Naive thymus-derived CD8-positive, alpha-beta T cell (primary cell): ENCODE data around the gene NECTIN2. TPM values are rescaled to one million over a fixed set of nuclear protein-coding genes. Genes with fewer than 3 reads are reported as not detected.

Experiments used
- ATAC-seq, 2 donors: fragments of 150-1000 bp; cut with Tn5 transposase in 1 of 2; sonication (Bioruptor Pico), chemical (Tn5 transposase) in 1 of 2; 1 replicate in 1 of 2; 2 replicates in 1 of 2; pipeline ENCODE4 v1.10.0; 2021; ENCODE audit warnings: mild to moderate bottlenecking in 2 of 2, moderate library complexity in 2 of 2
- POLR2A ChIA-PET: fragments of 350-600 bp; sonication (Branson Sonifier 250); formaldehyde crosslinking; loops from one replicate; lab custom pipeline; 2021; ENCODE audit warnings: antibody characterized with exemption; lab: Charles Lee
- DNase-seq, 10 donors: peaks; one replicate each; pipeline versions ENCODE4 v3.0.0 to v3.0.0-alpha.2; 2020 to 2022
- H3K27ac Mint-ChIP-seq, 10 donors: one replicate each; pipeline ENCODE4 v1.8.0; 2020 to 2022; ENCODE audit warnings: mild to moderate bottlenecking in 10 of 10, mixed read lengths in 10 of 10, moderate library complexity in 4 of 10, inconsistent platforms in 1 of 10
- H3K27me3 Mint-ChIP-seq, 5 donors: one replicate each; pipeline ENCODE4 v1.8.0; 2021 to 2022; ENCODE audit warnings: mixed read lengths in 5 of 5
- H3K36me3 Mint-ChIP-seq, 3 donors: one replicate each; pipeline ENCODE4 v1.8.0; 2020 to 2022; ENCODE audit warnings: mixed read lengths in 3 of 3, mild to moderate bottlenecking in 2 of 3, inconsistent platforms in 1 of 3
- H3K4me1 Mint-ChIP-seq, 4 donors: one replicate each; pipeline ENCODE4 v1.8.0; 2021 to 2022; ENCODE audit warnings: mixed read lengths in 4 of 4
- H3K4me3 Mint-ChIP-seq, 10 donors: one replicate each; pipeline ENCODE4 v1.8.0; 2020 to 2022; ENCODE audit warnings: mild to moderate bottlenecking in 10 of 10, mixed read lengths in 10 of 10, moderate library complexity in 6 of 10, inconsistent platforms in 1 of 10
- H3K9me3 Mint-ChIP-seq, 9 donors: one replicate each; pipeline ENCODE4 v1.8.0; 2020 to 2022; ENCODE audit warnings: mixed read lengths in 9 of 9, mild to moderate bottlenecking in 3 of 9, inconsistent platforms in 1 of 9, moderate library complexity in 1 of 9
- polyA plus RNA-seq, 3 donors: library from polyadenylated mRNA; unstranded; fragments of 300-500 nt; fragmentation: Illumina TruSeq; gene quantifications; one replicate each; pipeline ENCODE4 v1.2.3, GENCODE V29; 2021
- total RNA-seq, 8 experiments: library from RNA in 2 of 8; stranded (reverse) in 2 of 8; gene quantifications; one replicate each; pipeline ENCODE4 v1.2.3 and lab custom pipeline; 2021 to 2026

Gene NECTIN2
- total and polyA plus RNA-seq, 5 experiments from 2014 or later, result 0.42 to 0.93 (median 0.47) TPM; not detected in 2

DNA sequence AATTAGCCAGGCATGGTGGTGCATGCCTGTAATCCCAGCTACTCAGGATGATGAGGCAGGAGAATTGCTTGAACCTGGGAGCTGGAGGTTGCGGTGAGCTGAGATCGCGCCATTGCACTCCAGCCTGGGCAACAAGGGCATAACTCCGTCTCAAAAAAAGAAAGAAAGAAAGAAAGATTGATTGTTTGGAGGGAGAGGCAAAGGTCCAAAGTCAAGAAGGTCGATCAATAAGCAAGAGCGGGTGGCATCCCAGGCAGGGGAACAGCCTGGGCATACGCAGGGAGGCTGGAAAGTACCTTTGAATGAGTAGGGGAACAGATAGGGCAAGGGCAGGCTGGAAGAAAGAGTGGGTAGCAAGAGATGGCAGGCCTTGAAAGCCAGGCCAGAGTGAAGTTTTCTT is 84.0 kb downstream of the NECTIN2 start:
- ATAC-seq (no peak), DNase-seq (no peak)
- H3K27me3 Mint-ChIP-seq, result peaks cover 11 to 40% (median 19%) of the 10 kb centered on the region in 5 donors
- POLR2A ChIA-PET, result interaction anchor here (0.6 kb wide), 1 partner anchor 142 kb away, joined by 4 read pairs; no protein-coding TSS in a partner anchor
- H3K27ac Mint-ChIP-seq, result peak overlapping the region in 1 of 10 donors; percentile 67
- no peaks in the 10 kb centered on the region for H3K36me3 Mint-ChIP-seq
- H3K9me3 Mint-ChIP-seq, result no peaks in the 10 kb centered on the region
- no peak overlapping the region for H3K4me3 Mint-ChIP-seq
- H3K4me1 Mint-ChIP-seq, result peaks cover 8 to 22% (median 11%) of the 10 kb centered on the region in 4 donors

- no peaks in the 10 kb centered on the region for H3K9me3 Mint-ChIP-seq
- DNase-seq (no peak), ATAC-seq (no peak)
- H3K4me3 Mint-ChIP-seq, result no peak overlapping the region
- H3K27ac Mint-ChIP-seq, result no peak overlapping the region
- POLR2A ChIA-PET, result no interaction called here
- peaks cover 2 to 26% (median 6%) of the 10 kb centered on the region in 5 donors for H3K27me3 Mint-ChIP-seq
- peaks cover 4 to 9% (median 5%) of the 10 kb centered on the region in 4 donors for H3K4me1 Mint-ChIP-seq
- no peaks in the 10 kb centered on the region for H3K36me3 Mint-ChIP-seq
Measured at GRCh38 chr19:44931541-44931940, 85.4 kb downstream of the NECTIN2 start.

Other genes starting within 250 kb of the NECTIN2 start
- not detected for gene IGSF23, start 232.7 kb upstream of the NECTIN2 start, total RNA-seq
- gene IGSF23, start 232.7 kb upstream of the NECTIN2 start, polyA plus RNA-seq, result not detected
- gene PVR, start 202.4 kb upstream of the NECTIN2 start, total RNA-seq, result 1 to 10 TPM; 3.7 to 3.8 TPM
- 1 to 10 TPM in 1 of 3 donors, under 1 TPM in 2; 0.11 to 1.4 (median 0.37) TPM for gene PVR, start 202.4 kb upstream of the NECTIN2 start, polyA plus RNA-seq
- 1 to 10 TPM; 1.9 to 3.6 TPM for gene CEACAM19, start 174.8 kb upstream of the NECTIN2 start, total RNA-seq
- under 1 TPM in 1 of 3 donors, not detected in 2; 0.14 TPM for gene CEACAM19, start 174.8 kb upstream of the NECTIN2 start, polyA plus RNA-seq
- gene CEACAM16, start 147.1 kb upstream of the NECTIN2 start, total RNA-seq, result not detected
- not detected for gene CEACAM16, start 147.1 kb upstream of the NECTIN2 start, polyA plus RNA-seq
- 1 to 10 TPM; 5.9 to 7.7 TPM for gene BCL3, start 97.6 kb upstream of the NECTIN2 start, total RNA-seq
- 1 to 10 TPM; 3.2 to 6.2 (median 3.5) TPM for gene BCL3, start 97.6 kb upstream of the NECTIN2 start, polyA plus RNA-seq
- gene CBLC, start 68.4 kb upstream of the NECTIN2 start, total RNA-seq, result not detected
- under 1 TPM in 1 of 3 donors, not detected in 2; 0.14 TPM for gene CBLC, start 68.4 kb upstream of the NECTIN2 start, polyA plus RNA-seq
- not detected for gene BCAM, start 37.2 kb upstream of the NECTIN2 start, total RNA-seq
- not detected for gene BCAM, start 37.2 kb upstream of the NECTIN2 start, polyA plus RNA-seq
- gene TOMM40, start 45.0 kb downstream of the NECTIN2 start, total RNA-seq, result 10 to 100 TPM; 39.3 to 41.4 TPM
- 10 to 100 TPM; 32.0 to 42.3 (median 33.7) TPM for gene TOMM40, start 45.0 kb downstream of the NECTIN2 start, polyA plus RNA-seq
- 1 to 10 TPM; 2.9 to 3.6 TPM for gene APOE, start 59.5 kb downstream of the NECTIN2 start, total RNA-seq
- not detected for gene APOE, start 59.5 kb downstream of the NECTIN2 start, polyA plus RNA-seq
- gene APOC1, start 68.3 kb downstream of the NECTIN2 start, total RNA-seq, result 1 to 10 TPM in 1 of 2 experiments, not detected in 1; 1.4 TPM
- not detected for gene APOC1, start 68.3 kb downstream of the NECTIN2 start, polyA plus RNA-seq
- not detected for gene APOC4, start 95.9 kb downstream of the NECTIN2 start, total RNA-seq
- gene APOC4, start 95.9 kb downstream of the NECTIN2 start, polyA plus RNA-seq, result not detected
- gene APOC2, start 99.8 kb downstream of the NECTIN2 start, total RNA-seq, result not detected
- gene APOC2, start 99.8 kb downstream of the NECTIN2 start, polyA plus RNA-seq, result not detected
- 10 to 100 TPM; 73.8 to 76.0 TPM for gene CLPTM1, start 109.1 kb downstream of the NECTIN2 start, total RNA-seq
- gene CLPTM1, start 109.1 kb downstream of the NECTIN2 start, polyA plus RNA-seq, result 10 to 100 TPM; 13.2 to 20.6 (median 14.9) TPM
- 10 to 100 TPM; 30.2 to 41.6 TPM for gene RELB, start 155.2 kb downstream of the NECTIN2 start, total RNA-seq
- 10 to 100 TPM in 1 of 3 donors, 1 to 10 TPM in 2; 6.7 to 17.2 (median 8.3) TPM for gene RELB, start 155.2 kb downstream of the NECTIN2 start, polyA plus RNA-seq
- gene CLASRP, start 192.7 kb downstream of the NECTIN2 start, total RNA-seq, result 100 to 1,000 TPM; 141 to 150 TPM
- gene CLASRP, start 192.7 kb downstream of the NECTIN2 start, polyA plus RNA-seq, result 1 to 10 TPM; 2.0 to 6.7 (median 5.3) TPM
- gene ZNF296, start 230.2 kb downstream of the NECTIN2 start, total RNA-seq, result 1 to 10 TPM; 2.3 to 2.4 TPM
- gene ZNF296, start 230.2 kb downstream of the NECTIN2 start, polyA plus RNA-seq, result 1 to 10 TPM; 1.0 to 1.6 (median 1.1) TPM
- gene GEMIN7, start 233.0 kb downstream of the NECTIN2 start, total RNA-seq, result 10 to 100 TPM; 13.5 to 19.8 TPM
- 10 to 100 TPM; 44.2 to 70.0 (median 50.3) TPM for gene GEMIN7, start 233.0 kb downstream of the NECTIN2 start, polyA plus RNA-seq
- 10 to 100 TPM; 32.9 to 33.3 TPM for gene PPP1R37, start 246.9 kb downstream of the NECTIN2 start, total RNA-seq
- gene PPP1R37, start 246.9 kb downstream of the NECTIN2 start, polyA plus RNA-seq, result 1 to 10 TPM in 1 of 3 donors, under 1 TPM in 2; 0.40 to 2.0 (median 0.83) TPM